ENCODE results near the gene DLG1.

The DLG1 gene

GRCh38 chr3:197331131-197331530 is 32.7 kb upstream of the DLG1 start:
- TF ChIP-seq, protein P1, sequence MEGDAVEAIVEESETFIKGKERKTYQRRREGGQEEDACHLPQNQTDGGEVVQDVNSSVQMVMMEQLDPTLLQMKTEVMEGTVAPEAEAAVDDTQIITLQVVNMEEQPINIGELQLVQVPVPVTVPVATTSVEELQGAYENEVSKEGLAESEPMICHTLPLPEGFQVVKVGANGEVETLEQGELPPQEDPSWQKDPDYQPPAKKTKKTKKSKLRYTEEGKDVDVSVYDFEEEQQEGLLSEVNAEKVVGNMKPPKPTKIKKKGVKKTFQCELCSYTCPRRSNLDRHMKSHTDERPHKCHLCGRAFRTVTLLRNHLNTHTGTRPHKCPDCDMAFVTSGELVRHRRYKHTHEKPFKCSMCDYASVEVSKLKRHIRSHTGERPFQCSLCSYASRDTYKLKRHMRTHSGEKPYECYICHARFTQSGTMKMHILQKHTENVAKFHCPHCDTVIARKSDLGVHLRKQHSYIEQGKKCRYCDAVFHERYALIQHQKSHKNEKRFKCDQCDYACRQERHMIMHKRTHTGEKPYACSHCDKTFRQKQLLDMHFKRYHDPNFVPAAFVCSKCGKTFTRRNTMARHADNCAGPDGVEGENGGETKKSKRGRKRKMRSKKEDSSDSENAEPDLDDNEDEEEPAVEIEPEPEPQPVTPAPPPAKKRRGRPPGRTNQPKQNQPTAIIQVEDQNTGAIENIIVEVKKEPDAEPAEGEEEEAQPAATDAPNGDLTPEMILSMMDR (IDR thresholded peaks at IDR 0.05; ENCODE audit: extremely low read depth, missing control alignments) = no peak
- no peak for DNase-seq (ENCODE audit: low spot score)

DNA sequence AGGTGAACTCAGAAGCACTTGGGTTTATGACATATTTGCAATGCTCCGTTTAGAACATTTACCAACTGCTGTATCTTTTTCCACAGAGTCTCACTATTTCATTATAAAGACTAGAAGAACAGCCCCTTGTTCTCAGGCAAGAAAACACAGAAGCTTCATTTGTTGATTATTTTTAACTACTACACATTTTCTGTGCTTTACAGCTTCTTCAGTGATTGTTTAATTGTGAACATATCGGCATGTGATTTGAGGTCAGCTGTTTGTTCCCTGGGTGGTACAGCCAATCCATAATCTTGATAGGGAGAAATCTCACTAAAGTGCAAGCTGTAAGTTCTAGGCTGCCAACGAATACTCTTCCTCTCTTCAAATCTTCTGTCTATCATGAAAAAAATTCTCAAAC is 31.0 kb upstream of the DLG1 start:
- no peak for DNase-seq (ENCODE audit: low spot score)
- TF ChIP-seq, protein P1 (IDR thresholded peaks at IDR 0.05; ENCODE audit: extremely low read depth, missing control alignments) = no peak

GRCh38 chr3:197328198-197328597 is 29.8 kb upstream of the DLG1 start:
- TF ChIP-seq, protein P1 (IDR thresholded peaks at IDR 0.05; ENCODE audit: extremely low read depth, missing control alignments) = no peak
- no peak for DNase-seq (ENCODE audit: low spot score)

- TF ChIP-seq, protein P1 (IDR thresholded peaks at IDR 0.05; ENCODE audit: extremely low read depth, missing control alignments) = no peak
- DNase-seq (ENCODE audit: low spot score) = no peak
Measured at GRCh38 chr3:197327701-197328100, 29.3 kb upstream of the DLG1 start.

DNA sequence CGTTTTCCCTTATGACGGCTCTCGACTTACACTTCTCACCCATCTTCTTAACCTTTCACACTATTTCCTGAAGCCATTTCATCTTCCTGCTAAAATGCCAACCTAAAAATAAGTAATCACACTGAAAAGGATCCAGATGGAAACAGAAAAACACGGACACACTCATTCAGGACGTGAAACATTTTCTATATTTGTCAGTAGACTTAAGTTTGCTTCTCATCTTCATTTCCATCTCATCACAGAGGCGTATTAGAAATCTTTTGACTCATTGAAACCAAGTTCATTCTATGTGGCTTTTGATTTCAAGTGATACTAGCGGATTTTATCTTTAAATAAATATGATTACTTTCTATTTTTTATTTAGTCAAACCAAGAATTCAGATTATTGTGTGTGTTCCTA is 27.4 kb upstream of the DLG1 start:
- TF ChIP-seq, protein P1 (IDR thresholded peaks at IDR 0.05; ENCODE audit: extremely low read depth, missing control alignments) = no peak
- no peak for DNase-seq (ENCODE audit: low spot score)

- TF ChIP-seq, protein P1 (IDR thresholded peaks at IDR 0.05; ENCODE audit: extremely low read depth, missing control alignments) = no peak
- no peak for DNase-seq (ENCODE audit: low spot score)
Measured at GRCh38 chr3:197322149-197322548, 23.7 kb upstream of the DLG1 start.

DNA sequence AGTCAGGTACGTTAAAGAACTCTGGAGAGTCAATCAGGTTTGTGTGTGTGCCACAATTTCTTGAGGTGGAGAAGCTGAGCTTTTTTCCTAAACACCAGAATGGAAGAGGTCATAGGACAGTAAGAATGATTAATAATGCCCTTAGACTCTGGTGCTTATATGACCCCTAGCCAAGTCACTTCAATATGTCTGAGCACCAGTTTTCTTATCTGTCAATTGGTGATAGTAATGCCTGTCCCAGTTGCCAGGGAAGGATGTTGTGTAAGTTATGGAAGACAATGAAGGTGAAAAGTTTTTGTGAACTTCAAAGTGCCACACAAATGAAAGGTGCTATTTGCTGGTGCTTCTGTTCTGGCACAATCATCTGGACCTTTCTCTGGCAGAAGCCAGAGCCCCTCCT is 22.2 kb upstream of the DLG1 start:
- TF ChIP-seq, protein P1 (IDR thresholded peaks at IDR 0.05; ENCODE audit: extremely low read depth, missing control alignments) = no peak
- DNase-seq (ENCODE audit: low spot score) = no peak

Measured in GM20000 (cell line).